Heart left ventricle (tissue), 13 donors: Measurements from ENCODE around the gene FKBP5.
"Not testable (repeated sequence)": the region's sequence is repeated elsewhere in the genome, so short reads cannot be mapped to it uniquely, and the experiment has no call there.

Source experiments
- POLR2A ChIP-seq, 2 donors: fragments of 450-650 bp; IDR thresholded peaks; one replicate each; pipeline ENCODE4 v1.6.1; 2017; ENCODE audit warnings: antibody characterized with exemption in 2 of 2, mild to moderate bottlenecking in 2 of 2, moderate library complexity in 2 of 2
- TF ChIP-seq, protein P1 (sequence below), 12 donors: fragments of 200-600 bp; sonication (generic) in 4 of 12; IDR thresholded peaks; one replicate each; pipeline versions ENCODE4 v1.5.0 to v1.8.0; 2018 to 2022; ENCODE audit warnings: antibody characterized with exemption in 12 of 12, mild to moderate bottlenecking in 5 of 12
- donor health status: ischemic (EF 13 %, LVEDD 7.1; RV severe dilation, severe dysfunction).
- donor health status: DM: no; HTN: yes; CAD: no.
- donor health status: DM: no; HTN: no; CAD: no.
- donor health status: ischemic (EF 25% LVEDD 6.9; RV normal size, moderate dysfunction).
- donor health status: ischemic (EF 25% LVEDD 5.7; RV mildly dilated, moderate dysfunction).
- donor health status: ischemic (EF 35%, LVEDD 5.7; RV mildly dilated, moderate dysfunction).
- donor health status: nonischemic (EF 11% LVEDD 7.7; RV severe dilation, severe dysfunction).
- donor health status: DM: yes; HTN: yes; CAD: no.
- donor health status: PGD.
- donor health status: ischemic (EF 29% LVEDD 5.4; RV normal size, mild dysfunction).
- donor health status: nonischemic (EF 23%, LVEDD 6.1; RV moderate dilation, normal function).

- TF ChIP-seq, protein P1, sequence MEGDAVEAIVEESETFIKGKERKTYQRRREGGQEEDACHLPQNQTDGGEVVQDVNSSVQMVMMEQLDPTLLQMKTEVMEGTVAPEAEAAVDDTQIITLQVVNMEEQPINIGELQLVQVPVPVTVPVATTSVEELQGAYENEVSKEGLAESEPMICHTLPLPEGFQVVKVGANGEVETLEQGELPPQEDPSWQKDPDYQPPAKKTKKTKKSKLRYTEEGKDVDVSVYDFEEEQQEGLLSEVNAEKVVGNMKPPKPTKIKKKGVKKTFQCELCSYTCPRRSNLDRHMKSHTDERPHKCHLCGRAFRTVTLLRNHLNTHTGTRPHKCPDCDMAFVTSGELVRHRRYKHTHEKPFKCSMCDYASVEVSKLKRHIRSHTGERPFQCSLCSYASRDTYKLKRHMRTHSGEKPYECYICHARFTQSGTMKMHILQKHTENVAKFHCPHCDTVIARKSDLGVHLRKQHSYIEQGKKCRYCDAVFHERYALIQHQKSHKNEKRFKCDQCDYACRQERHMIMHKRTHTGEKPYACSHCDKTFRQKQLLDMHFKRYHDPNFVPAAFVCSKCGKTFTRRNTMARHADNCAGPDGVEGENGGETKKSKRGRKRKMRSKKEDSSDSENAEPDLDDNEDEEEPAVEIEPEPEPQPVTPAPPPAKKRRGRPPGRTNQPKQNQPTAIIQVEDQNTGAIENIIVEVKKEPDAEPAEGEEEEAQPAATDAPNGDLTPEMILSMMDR (IDR thresholded peaks at IDR 0.05) = not testable (repeated sequence)
- not testable (repeated sequence) for TF ChIP-seq POLR2A (IDR thresholded peaks at IDR 0.05)
These were observed 90.1 kb downstream of the FKBP5 start for GRCh38 chr6:35598621-35599020.
